ENCODE results near the gene TCF7L2.

GRCh38 chr10:113108194-113108835, 158.3 kb downstream of the TCF7L2 start:
- no peak for TF ChIP-seq GATA3 (IDR thresholded peaks at IDR 0.05; ENCODE audit: low read depth, low read length)
- TF ChIP-seq GATA2 (IDR thresholded peaks at IDR 0.05; ENCODE audit: low read depth, low read length): no peak

Data from SH-SY5Y (cell line).